GM12878 (cell line): Measurements from ENCODE around the gene EFNA4. TPM values are rescaled to one million over a fixed set of nuclear protein-coding genes. Genes with fewer than 3 reads are reported as not detected.

Experiments
- ATAC-seq: fragments of 200-7000 bp; cut with Tn5 transposase; 3 replicates; pipeline ENCODE4 v1.9.1; 2020; ENCODE audit warnings: mild to moderate bottlenecking, moderate library complexity
- BruUV-seq: library from RNA; stranded (reverse); fragments of 400-500 nt; replicated peaks from 2 replicates; lab custom pipeline; 2021; lab: Mats Ljungman, UMichigan
- CTCF ChIA-PET: fragments of 300-600 bp; sonication (Branson Sonifier 250); formaldehyde crosslinking; extraction: SDS; loops from one replicate; lab custom pipeline; 2021; ENCODE audit warnings: inconsistent platforms; lab: Yijun Ruan, JAX
- POLR2A ChIA-PET: fragments of 350-600 bp; formaldehyde crosslinking; extraction: SDS; loops from one replicate; lab custom pipeline; 2021; ENCODE audit warnings: inconsistent platforms; lab: Charles Lee
- RAD21 ChIA-PET: fragments of 300-600 bp; sonication (Branson Sonifier 250); formaldehyde crosslinking; loops from one replicate; lab custom pipeline; 2023; ENCODE audit warnings: antibody characterized with exemption; ENCODE audit not compliant: unreplicated experiment; lab: Charles Lee
- SMC1A ChIA-PET: fragments of 300-600 bp; sonication (Branson Sonifier 250); formaldehyde crosslinking; loops from one replicate; lab custom pipeline; 2023; ENCODE audit not compliant: unreplicated experiment, uncharacterized antibody; lab: Charles Lee
- DNase-seq: peaks from one replicate; pipeline ENCODE4 v3.0.0-alpha.2; 2011; ENCODE audit warnings: low read depth, low spot score
- FAIRE-seq: peaks from 3 replicates; lab custom pipeline; 2011; peaks lifted over from hg19 to GRCh38; lab: Jason Lieb, UNC
- H2AFZ ChIP-seq: 2 replicates; pipeline ENCODE4 v1.6.0; 2011; ENCODE audit warnings: low read depth, low read length, control low read depth; ENCODE audit not compliant: control insufficient read depth
- H3K27ac ChIP-seq: 2 replicates; pipeline ENCODE4 v1.5.1; 2011; ENCODE audit warnings: control low read depth; ENCODE audit not compliant: control insufficient read depth, insufficient read depth
- H3K27me3 ChIP-seq, 2 experiments: replicated peaks in 1 of 2; 2 replicates each; pipeline versions ENCODE4 v1.6.0 to v1.6.1; 2011; ENCODE audit warnings: low read length in 1 of 2; ENCODE audit not compliant: control insufficient read depth in 2 of 2, insufficient read depth in 2 of 2
- H3K36me3 ChIP-seq, 2 experiments: 2 replicates each; pipeline ENCODE4 v1.5.1; 2011; ENCODE audit warnings: low read length in 1 of 2; ENCODE audit not compliant: control insufficient read depth in 2 of 2, insufficient read depth in 2 of 2
- H3K4me1 ChIP-seq: 2 replicates; pipeline ENCODE4 v1.6.1; 2011; ENCODE audit warnings: mild to moderate bottlenecking, low read length, moderate library complexity, mixed read lengths; ENCODE audit not compliant: control insufficient read depth, insufficient read depth
- H3K4me2 ChIP-seq: 2 replicates; pipeline ENCODE4 v1.6.0; 2011; ENCODE audit warnings: control low read depth; ENCODE audit not compliant: control insufficient read depth, insufficient read depth
- H3K4me3 ChIP-seq: fragments of 200-600 bp; sonication (generic); 2 replicates; pipeline ENCODE4 v1.5.1; 2016
- H3K79me2 ChIP-seq: 2 replicates; pipeline ENCODE4 v1.6.0; 2011; ENCODE audit warnings: low read length; ENCODE audit not compliant: control insufficient read depth, insufficient read depth
- H3K9ac ChIP-seq: 2 replicates; pipeline ENCODE4 v1.8.0; 2011; ENCODE audit warnings: low read length, control low read depth, mixed read lengths; ENCODE audit not compliant: control insufficient read depth, insufficient read depth
- H3K9me3 ChIP-seq: replicated peaks from 3 replicates; pipeline ENCODE4 v1.5.1; 2011; ENCODE audit warnings: mild to moderate bottlenecking, low read length; ENCODE audit not compliant: control insufficient read depth, insufficient read depth
- H4K20me1 ChIP-seq: 2 replicates; pipeline ENCODE4 v1.6.0; 2011; ENCODE audit not compliant: control insufficient read depth, insufficient read depth
- E2F4 ChIP-seq: IDR thresholded peaks from 2 replicates; pipeline ENCODE4 v1.6.1; 2012; ENCODE audit warnings: low read depth, low read length, improper control_type of control experiment
- FOS ChIP-seq: IDR thresholded peaks from 3 replicates; pipeline ENCODE4 v1.6.1; 2011; ENCODE audit warnings: borderline replicate concordance; ENCODE audit not compliant: insufficient read length; ENCODE audit errors: extremely low read depth
- MYC ChIP-seq: IDR thresholded peaks from 2 replicates; pipeline ENCODE4 v1.6.1; 2011; ENCODE audit warnings: mild to moderate bottlenecking, low read length, moderate library complexity, inconsistent platforms; ENCODE audit not compliant: insufficient read depth, insufficient replicate concordance, insufficient read length, severe bottlenecking
- RB1 ChIP-seq: fragments of 450-650 bp; formaldehyde crosslinking; IDR thresholded peaks from 2 replicates; pipeline ENCODE4 v1.6.1; 2017; ENCODE audit warnings: mild to moderate bottlenecking, borderline replicate concordance
- SRF ChIP-seq, 2 experiments: IDR thresholded peaks; 2 replicates each; pipeline ENCODE4 v1.6.1; 2011; ENCODE audit warnings: low read depth in 2 of 2, low read length in 2 of 2, mild to moderate bottlenecking in 1 of 2, moderate library complexity in 1 of 2
- STAT1 ChIP-seq: fragments of 450-650 bp; conservative IDR thresholded peaks from 2 replicates; pipeline ENCODE4 v1.6.1; 2014; ENCODE audit warnings: antibody characterized with exemption, mild to moderate bottlenecking
- ZBTB40 ChIP-seq: fragments of 450-650 bp; IDR thresholded peaks from 2 replicates; pipeline ENCODE4 v1.6.1; 2016; ENCODE audit warnings: mild to moderate bottlenecking, moderate library complexity, borderline replicate concordance
- WGBS: methylation state at CpG from one replicate; pipeline ENCODE4 v1.1.6; 2016; ENCODE audit warnings: low lambda C conversion rate; ENCODE audit not compliant: insufficient replicate concordance, insufficient coverage; ENCODE audit errors: missing lambda C conversion rate; 5-methylcytosine and 5-hydroxymethylcytosine counted together
- in situ Hi-C: fragments of 300-500 bp; cut with MboI; formaldehyde crosslinking; loops from 9 replicates; pipeline ENCODE4 v1.14.3; 2018; ENCODE audit warnings: mixed read lengths
- intact Hi-C: fragments of 100-400 bp; cut with micrococcal nuclease; formaldehyde crosslinking; loops from one replicate; pipeline ENCODE4 v1.14.2; 2022; ENCODE audit not compliant: unreplicated experiment
- polyA plus RNA-seq, 11 experiments: library from polyadenylated mRNA; depleted of rRNA in 4 of 11; unstranded in 6 of 11; stranded (reverse) in 5 of 11; fragments of >200 nt; fragmentation: Nextera tagmentation in 4 of 11; fragmentation: Illumina TruSeq in 1 of 11; extraction: Ambion mirVana in 4 of 11; extraction: Trizol in 1 of 11; gene quantifications; 1 replicate in 1 of 11; 2 replicates in 10 of 11; pipeline versions ENCODE4 v1.2.1 to v1.2.3, GENCODE V29; 2011 to 2016; ENCODE audit warnings: inconsistent platforms in 2 of 11, missing spikeins in 2 of 11, low read depth in 1 of 11
- total RNA-seq, 4 experiments: library from RNA; depleted of rRNA in 3 of 4; stranded (reverse); fragments of >200 nt in 3 of 4; fragmentation: Illumina TruSeq in 1 of 4; extraction: Trizol in 1 of 4; gene quantifications; 2 replicates each; pipeline versions ENCODE4 v1.2.1 to v1.2.3, GENCODE V29; 2013 to 2021

EFNA4 gene
- total and polyA plus RNA-seq, 10 of the 15 experiments (the other 5 are each of a cell fraction or from before 2014, with no cell fraction given) = 0.52 to 14.1 (median 4.8) TPM

GRCh38 chr1:155017946-155018316 lies 45.6 kb upstream of the EFNA4 start:
- H3K27ac ChIP-seq = peak overlapping the region; percentile 75
- no peaks in the 10 kb centered on the region; a peak in 1 of 4 replicates for H3K27me3 ChIP-seq
- intact Hi-C loops = loop anchor here (1.0 to 2.0 kb wide), 3 partner anchors 15 to 43 kb away; partner anchors contain the start of gene ZBTB7B
- peak; percentile 56 for ATAC-seq
- H3K9me3 ChIP-seq = no peaks in the 10 kb centered on the region
- no peaks in the 10 kb centered on the region; the same call in 1 of the 2 replicates for H3K79me2 ChIP-seq
- H2AFZ ChIP-seq = peak overlapping the region; percentile 61
- 26% methylated on average over 6 of the region's 6 CpGs for WGBS
- ChIA-PET POLR2A (interaction anchor here (0.7 to 2.8 kb wide), 9 partner anchors 10 to 82 kb away, joined by 3 to 11 read pairs (median 5); partner anchors contain the start of genes FLAD1, PMVK and SHC1), CTCF (interaction anchor here (0.5 to 4.2 kb wide), 29 partner anchors 11 to 599 kb away, joined by 3 to 42 read pairs (median 5); partner anchors contain the start of genes ADAM15, FLAD1, KRTCAP2 and PBXIP1), RAD21 (interaction anchor here (0.5 to 3.1 kb wide), 17 partner anchors 8 to 653 kb away, joined by 3 to 14 read pairs (median 4); partner anchors contain the start of genes ADAM15, PBXIP1, SHC1 and ZBTB7B), SMC1A (interaction anchor here (0.6 to 2.8 kb wide), 11 partner anchors 11 to 620 kb away, joined by 3 to 14 read pairs (median 4); partner anchors contain the start of genes FLAD1, PBXIP1, PYGO2 and SHC1)
- peaks cover 23% of the 10 kb centered on the region for H3K4me1 ChIP-seq
- BruUV-seq = no TSS peak
- no peaks in the 10 kb centered on the region for H4K20me1 ChIP-seq
- H3K4me2 ChIP-seq = peak overlapping the region; percentile 90
- in situ Hi-C loops = no loop called here
- peak overlapping the region; percentile 59 for H3K9ac ChIP-seq
- peak overlapping the region; percentile 65 for H3K4me3 ChIP-seq
- no peak for FAIRE-seq
- H3K36me3 ChIP-seq = peaks cover 0 to 15% of the 10 kb centered on the region in 2 experiments; a peak in 3 of 4 replicates
- TF ChIP-seq MYC (no peak), FOS (no peak), ZBTB40 (peak; percentile 39; the same call in 1 of the 2 replicates), SRF (IDR thresholded peaks at IDR 0.05; ENCODE audit: low read depth in 2 of 2, low read length in 2 of 2) (peak in 1 of 2 experiments; percentile 33; a peak in 1 of 4 replicates), RB1 (no peak), E2F4 (no peak), STAT1 (no peak)
- no peak for DNase-seq
